Measurements from ENCODE around the gene DZIP1. TPM values are rescaled to one million over a fixed set of nuclear protein-coding genes. Genes with fewer than 3 reads are reported as not detected.
A peak's percentile ranks its signal among the peaks of the same experiment; 100 is the strongest.

Gene DZIP1
- total and polyA plus RNA-seq, 12 donors = 2.0 to 7.0 (median 3.6) TPM

- Histone ChIP-seq H3K36me3 (no peaks in the 10 kb centered on the region), H3K27ac (no peak overlapping the region), H3K4me1 (peaks cover 0 to 4% (median 0%) of the 10 kb centered on the region in 9 donors), H3K9me3 (no peaks in the 10 kb centered on the region), H3K4me3 (no peak overlapping the region), H3K27me3 (peaks cover 0 to 12% (median 0%) of the 10 kb centered on the region in 7 donors)
- peak in 2 of 8 donors; percentile 44 to 57 for ATAC-seq
- intact Hi-C loops (cut with DNase I) = loop anchor here in 8 of 10 donors (5.0 to 10.0 kb wide), 7 partner anchors 87 to 302 kb away; no protein-coding TSS in a partner anchor
- WGBS, 2 donors = 82 to 86% methylated on average over 3 of the region's 3 CpGs
- no peak for DNase-seq
- TF ChIP-seq, protein P1, sequence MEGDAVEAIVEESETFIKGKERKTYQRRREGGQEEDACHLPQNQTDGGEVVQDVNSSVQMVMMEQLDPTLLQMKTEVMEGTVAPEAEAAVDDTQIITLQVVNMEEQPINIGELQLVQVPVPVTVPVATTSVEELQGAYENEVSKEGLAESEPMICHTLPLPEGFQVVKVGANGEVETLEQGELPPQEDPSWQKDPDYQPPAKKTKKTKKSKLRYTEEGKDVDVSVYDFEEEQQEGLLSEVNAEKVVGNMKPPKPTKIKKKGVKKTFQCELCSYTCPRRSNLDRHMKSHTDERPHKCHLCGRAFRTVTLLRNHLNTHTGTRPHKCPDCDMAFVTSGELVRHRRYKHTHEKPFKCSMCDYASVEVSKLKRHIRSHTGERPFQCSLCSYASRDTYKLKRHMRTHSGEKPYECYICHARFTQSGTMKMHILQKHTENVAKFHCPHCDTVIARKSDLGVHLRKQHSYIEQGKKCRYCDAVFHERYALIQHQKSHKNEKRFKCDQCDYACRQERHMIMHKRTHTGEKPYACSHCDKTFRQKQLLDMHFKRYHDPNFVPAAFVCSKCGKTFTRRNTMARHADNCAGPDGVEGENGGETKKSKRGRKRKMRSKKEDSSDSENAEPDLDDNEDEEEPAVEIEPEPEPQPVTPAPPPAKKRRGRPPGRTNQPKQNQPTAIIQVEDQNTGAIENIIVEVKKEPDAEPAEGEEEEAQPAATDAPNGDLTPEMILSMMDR (IDR thresholded peaks at IDR 0.05) = no peak
Observed at GRCh38 chr13:95535243-95535642, 109.3 kb downstream of the DZIP1 start.

GRCh38 chr13:95533545-95534160, 110.9 kb downstream of the DZIP1 start:
- 67 to 71% methylated on average over 7 of the region's 7 CpGs for WGBS, 2 donors
- intact Hi-C loops (cut with DNase I) = loop anchor here in 6 of 10 donors (5.0 to 10.0 kb wide), 4 partner anchors 121 to 301 kb away; no protein-coding TSS in a partner anchor
- no peak for ATAC-seq

GRCh38 chr13:95530178-95530577, 114.3 kb downstream of the DZIP1 start:
- DNase-seq (no peak), ATAC-seq (no peak)
- Histone ChIP-seq H3K9me3 (no peaks in the 10 kb centered on the region), H3K27me3 (peaks cover 0 to 10% (median 0%) of the 10 kb centered on the region in 7 donors), H3K4me1 (no peaks in the 10 kb centered on the region), H3K4me3 (no peak overlapping the region), H3K27ac (no peak overlapping the region), H3K36me3 (no peaks in the 10 kb centered on the region)
- TF ChIP-seq, protein P1 (IDR thresholded peaks at IDR 0.05) = no peak
- WGBS, 2 donors = 55 to 58% methylated on average over 5 of the region's 5 CpGs
- intact Hi-C loops (cut with DNase I) = loop anchor here in 6 of 10 donors (5.0 to 10.0 kb wide), 4 partner anchors 125 to 305 kb away; no protein-coding TSS in a partner anchor

More at GRCh38 chr13:95533545-95534160, 110.9 kb downstream of the DZIP1 start:
- Histone ChIP-seq H3K27me3 (peaks cover 0 to 12% (median 0%) of the 10 kb centered on the region in 7 donors), H3K4me1 (peaks cover 0 to 4% (median 0%) of the 10 kb centered on the region in 9 donors), H3K27ac (no peak overlapping the region), H3K9me3 (no peaks in the 10 kb centered on the region), H3K36me3 (no peaks in the 10 kb centered on the region), H3K4me3 (no peak overlapping the region)
- DNase-seq = no peak
- TF ChIP-seq, protein P1 (IDR thresholded peaks at IDR 0.05) = no peak

Other genes starting within 250 kb of the DZIP1 start
- under 1 TPM in 6 of 10 donors, not detected in 4; 0.21 to 0.72 (median 0.28) TPM for gene CLDN10, start 92.0 kb downstream of the DZIP1 start, total RNA-seq
- under 1 TPM; 0.22 to 0.58 TPM for gene CLDN10, start 92.0 kb downstream of the DZIP1 start, polyA plus RNA-seq
- 10 to 100 TPM; 27.5 to 40.9 (median 31.7) TPM for gene DNAJC3, start 32.4 kb upstream of the DZIP1 start, total RNA-seq
- gene DNAJC3, start 32.4 kb upstream of the DZIP1 start, polyA plus RNA-seq = 10 to 100 TPM in 1 of 2 donors, 1 to 10 TPM in 1; 9.3 to 18.3 TPM

Measured in heart right ventricle (tissue), 16 donors.